GM10847 (cell line): ENCODE results near the gene POPDC2.

ENCODE experiments used
- POLR2A ChIP-seq: IDR thresholded peaks from 2 replicates; pipeline ENCODE4 v1.6.1; 2011; ENCODE audit not compliant: insufficient read length; ENCODE audit errors: extremely low read depth

POPDC2 gene

GRCh38 chr3:119660474-119661440 lies at the start of gene POPDC2:
TSS of gene POPDC2 (minus strand) at chr3:119660589. CDS start at chr3:119660423, 166 bp downstream.
- no peak for TF ChIP-seq POLR2A

- no peak for TF ChIP-seq POLR2A
These were observed 43.6 kb upstream of the POPDC2 start for GRCh38 chr3:119703820-119704531.

- TF ChIP-seq POLR2A = no peak
These were observed 42.4 kb upstream of the POPDC2 start, which contains the start of gene CFAP91 for GRCh38 chr3:119702530-119703527. TSS of gene CFAP91 (plus strand) at chr3:119703022. CDS start at chr3:119703099, 77 bp downstream.

- TF ChIP-seq POLR2A = no peak
These were observed 40.7 kb upstream of the POPDC2 start for GRCh38 chr3:119700920-119701734.

GRCh38 chr3:119700269-119700919 lies 40.0 kb upstream of the POPDC2 start:
- no peak for TF ChIP-seq POLR2A

GRCh38 chr3:119697394-119697793 lies 37.0 kb upstream of the POPDC2 start:
- no peak for TF ChIP-seq POLR2A

- no peak for TF ChIP-seq POLR2A
These were observed 35.1 kb upstream of the POPDC2 start for GRCh38 chr3:119695480-119695879.

- TF ChIP-seq POLR2A = no peak
These were observed 29.8 kb upstream of the POPDC2 start for GRCh38 chr3:119690043-119690656.

GRCh38 chr3:119683421-119683820 lies 23.0 kb upstream of the POPDC2 start:
- no peak for TF ChIP-seq POLR2A

GRCh38 chr3:119681279-119681678 lies 20.9 kb upstream of the POPDC2 start:
- TF ChIP-seq POLR2A = no peak

- no peak for TF ChIP-seq POLR2A
These were observed 19.5 kb upstream of the POPDC2 start for GRCh38 chr3:119679874-119680273.

GRCh38 chr3:119677641-119677934 lies 17.2 kb upstream of the POPDC2 start:
- TF ChIP-seq POLR2A = no peak
